ENCODE results near the gene CDHR3. TPM values are rescaled to one million over a fixed set of nuclear protein-coding genes. Genes with fewer than 3 reads are reported as not detected.

Gene CDHR3
- total and polyA plus RNA-seq, 9 of the 15 experiments (the other 6 are each of a cell fraction or from before 2014, with no cell fraction given) = 0.03 to 0.66 (median 0.24) TPM; not detected in 1

DNA sequence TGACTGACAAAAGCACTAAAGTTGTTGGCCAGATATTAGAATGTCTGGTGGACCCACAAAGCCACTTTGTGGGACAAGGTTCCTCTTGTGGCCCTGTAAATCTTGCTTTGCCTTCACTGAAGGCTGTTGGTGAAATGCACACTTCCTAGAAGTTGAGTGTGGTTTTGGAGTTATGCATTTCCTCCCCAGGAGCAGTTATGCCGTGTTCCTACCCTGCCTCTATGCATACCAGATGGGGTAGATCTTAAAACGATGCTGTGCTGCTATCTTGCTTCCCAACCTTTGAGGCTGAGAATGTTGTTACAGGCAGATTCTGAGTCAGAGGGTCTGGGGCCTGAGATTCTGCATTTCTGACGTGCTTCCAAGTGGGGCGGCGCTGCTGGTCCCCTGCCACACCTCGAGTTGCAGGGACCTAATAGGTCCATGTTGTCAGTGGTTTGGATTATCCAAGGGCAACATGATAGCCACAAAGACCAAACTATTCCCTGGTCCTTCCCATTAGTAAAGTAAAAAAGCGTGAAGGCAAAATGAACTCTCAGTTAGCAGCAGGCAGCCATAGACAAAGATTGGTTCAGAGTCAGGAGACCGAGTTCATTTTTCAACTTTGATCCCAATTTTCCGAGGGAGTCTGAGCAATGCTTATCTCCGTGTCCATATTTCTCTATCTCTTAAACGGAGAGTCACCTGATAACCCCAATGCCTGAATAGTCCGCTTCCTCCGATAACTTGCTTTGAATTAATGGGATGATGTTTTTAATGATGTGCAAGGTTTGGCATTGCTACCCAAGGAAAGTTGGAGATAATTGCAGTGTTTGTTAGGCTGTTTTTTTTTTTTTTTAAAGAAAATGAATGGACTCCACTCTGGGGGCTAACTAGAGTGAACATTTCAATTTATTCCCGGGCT is 55.8 kb downstream of the CDHR3 start (continued):
- TF ChIP-seq, protein P1, sequence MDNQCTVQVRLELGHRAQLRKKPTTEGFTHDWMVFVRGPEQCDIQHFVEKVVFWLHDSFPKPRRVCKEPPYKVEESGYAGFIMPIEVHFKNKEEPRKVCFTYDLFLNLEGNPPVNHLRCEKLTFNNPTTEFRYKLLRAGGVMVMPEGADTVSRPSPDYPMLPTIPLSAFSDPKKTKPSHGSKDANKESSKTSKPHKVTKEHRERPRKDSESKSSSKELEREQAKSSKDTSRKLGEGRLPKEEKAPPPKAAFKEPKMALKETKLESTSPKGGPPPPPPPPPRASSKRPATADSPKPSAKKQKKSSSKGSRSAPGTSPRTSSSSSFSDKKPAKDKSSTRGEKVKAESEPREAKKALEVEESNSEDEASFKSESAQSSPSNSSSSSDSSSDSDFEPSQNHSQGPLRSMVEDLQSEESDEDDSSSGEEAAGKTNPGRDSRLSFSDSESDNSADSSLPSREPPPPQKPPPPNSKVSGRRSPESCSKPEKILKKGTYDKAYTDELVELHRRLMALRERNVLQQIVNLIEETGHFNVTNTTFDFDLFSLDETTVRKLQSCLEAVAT (IDR thresholded peaks at IDR 0.05) = peak in 1 of 2 experiments; percentile 39; a peak in 1 of 4 replicates
- TF ChIP-seq FOXK1 (CRISPR knock-in tag; IDR thresholded peaks at IDR 0.05; ENCODE audit: borderline replicate concordance) (0 out of 2 replicates have a peak, but pooled peaks have one; percentile 26), NONO (IDR thresholded peaks at IDR 0.05; ENCODE audit: low read depth in 2 of 2, low read length in 1 of 2) (peak in 1 of 2 experiments; percentile 34; a peak in 1 of 4 replicates), KLF1 (tag; IDR thresholded peaks at IDR 0.05) (no peak), ZNF589 (CRISPR knock-in tag; IDR thresholded peaks at IDR 0.05; ENCODE audit: low read depth) (peak; percentile 96), ZBTB1 (CRISPR knock-in tag; IDR thresholded peaks at IDR 0.05; ENCODE audit: borderline replicate concordance, low read depth) (peak; percentile 33; the same call in 1 of the 2 replicates), ZNF354B (CRISPR knock-in tag; IDR thresholded peaks at IDR 0.05) (no peak), ETV5 (CRISPR knock-in tag; IDR thresholded peaks at IDR 0.05; ENCODE audit: low read depth) (peak; percentile 62; the same call in 1 of the 2 replicates), TCF7 (IDR thresholded peaks at IDR 0.05; ENCODE audit: borderline replicate concordance) (peak; percentile 90), THRAP3 (IDR thresholded peaks at IDR 0.05; ENCODE audit: borderline replicate concordance) (no peak), ELF4 (CRISPR knock-in tag; IDR thresholded peaks at IDR 0.05) (0 out of 2 replicates have a peak, but pooled peaks have one; percentile 37), CEBPB (tag; IDR thresholded peaks at IDR 0.05) (no peak), ZNF586 (CRISPR knock-in tag; conservative IDR thresholded peaks at IDR 0.05) (no peak), ZNF41 (CRISPR knock-in tag; conservative IDR thresholded peaks at IDR 0.05) (0 out of 2 replicates have a peak, but pooled peaks have one; percentile 10), CTBP1 (IDR thresholded peaks at IDR 0.05; ENCODE audit: borderline replicate concordance) (peak; percentile 92)
- TF ChIP-seq, protein P2, sequence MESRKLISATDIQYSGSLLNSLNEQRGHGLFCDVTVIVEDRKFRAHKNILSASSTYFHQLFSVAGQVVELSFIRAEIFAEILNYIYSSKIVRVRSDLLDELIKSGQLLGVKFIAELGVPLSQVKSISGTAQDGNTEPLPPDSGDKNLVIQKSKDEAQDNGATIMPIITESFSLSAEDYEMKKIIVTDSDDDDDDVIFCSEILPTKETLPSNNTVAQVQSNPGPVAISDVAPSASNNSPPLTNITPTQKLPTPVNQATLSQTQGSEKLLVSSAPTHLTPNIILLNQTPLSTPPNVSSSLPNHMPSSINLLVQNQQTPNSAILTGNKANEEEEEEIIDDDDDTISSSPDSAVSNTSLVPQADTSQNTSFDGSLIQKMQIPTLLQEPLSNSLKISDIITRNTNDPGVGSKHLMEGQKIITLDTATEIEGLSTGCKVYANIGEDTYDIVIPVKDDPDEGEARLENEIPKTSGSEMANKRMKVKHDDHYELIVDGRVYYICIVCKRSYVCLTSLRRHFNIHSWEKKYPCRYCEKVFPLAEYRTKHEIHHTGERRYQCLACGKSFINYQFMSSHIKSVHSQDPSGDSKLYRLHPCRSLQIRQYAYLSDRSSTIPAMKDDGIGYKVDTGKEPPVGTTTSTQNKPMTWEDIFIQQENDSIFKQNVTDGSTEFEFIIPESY (CRISPR knock-in tag; IDR thresholded peaks at IDR 0.05) = 0 out of 2 replicates have a peak, but pooled peaks have one; percentile 49
- TF ChIP-seq, protein P3, sequence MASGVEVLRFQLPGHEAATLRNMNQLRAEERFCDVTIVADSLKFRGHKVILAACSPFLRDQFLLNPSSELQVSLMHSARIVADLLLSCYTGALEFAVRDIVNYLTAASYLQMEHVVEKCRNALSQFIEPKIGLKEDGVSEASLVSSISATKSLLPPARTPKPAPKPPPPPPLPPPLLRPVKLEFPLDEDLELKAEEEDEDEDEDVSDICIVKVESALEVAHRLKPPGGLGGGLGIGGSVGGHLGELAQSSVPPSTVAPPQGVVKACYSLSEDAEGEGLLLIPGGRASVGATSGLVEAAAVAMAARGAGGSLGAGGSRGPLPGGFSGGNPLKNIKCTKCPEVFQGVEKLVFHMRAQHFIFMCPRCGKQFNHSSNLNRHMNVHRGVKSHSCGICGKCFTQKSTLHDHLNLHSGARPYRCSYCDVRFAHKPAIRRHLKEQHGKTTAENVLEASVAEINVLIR (CRISPR knock-in tag; IDR thresholded peaks at IDR 0.05) = peak; percentile 54
- TF ChIP-seq, protein P4, sequence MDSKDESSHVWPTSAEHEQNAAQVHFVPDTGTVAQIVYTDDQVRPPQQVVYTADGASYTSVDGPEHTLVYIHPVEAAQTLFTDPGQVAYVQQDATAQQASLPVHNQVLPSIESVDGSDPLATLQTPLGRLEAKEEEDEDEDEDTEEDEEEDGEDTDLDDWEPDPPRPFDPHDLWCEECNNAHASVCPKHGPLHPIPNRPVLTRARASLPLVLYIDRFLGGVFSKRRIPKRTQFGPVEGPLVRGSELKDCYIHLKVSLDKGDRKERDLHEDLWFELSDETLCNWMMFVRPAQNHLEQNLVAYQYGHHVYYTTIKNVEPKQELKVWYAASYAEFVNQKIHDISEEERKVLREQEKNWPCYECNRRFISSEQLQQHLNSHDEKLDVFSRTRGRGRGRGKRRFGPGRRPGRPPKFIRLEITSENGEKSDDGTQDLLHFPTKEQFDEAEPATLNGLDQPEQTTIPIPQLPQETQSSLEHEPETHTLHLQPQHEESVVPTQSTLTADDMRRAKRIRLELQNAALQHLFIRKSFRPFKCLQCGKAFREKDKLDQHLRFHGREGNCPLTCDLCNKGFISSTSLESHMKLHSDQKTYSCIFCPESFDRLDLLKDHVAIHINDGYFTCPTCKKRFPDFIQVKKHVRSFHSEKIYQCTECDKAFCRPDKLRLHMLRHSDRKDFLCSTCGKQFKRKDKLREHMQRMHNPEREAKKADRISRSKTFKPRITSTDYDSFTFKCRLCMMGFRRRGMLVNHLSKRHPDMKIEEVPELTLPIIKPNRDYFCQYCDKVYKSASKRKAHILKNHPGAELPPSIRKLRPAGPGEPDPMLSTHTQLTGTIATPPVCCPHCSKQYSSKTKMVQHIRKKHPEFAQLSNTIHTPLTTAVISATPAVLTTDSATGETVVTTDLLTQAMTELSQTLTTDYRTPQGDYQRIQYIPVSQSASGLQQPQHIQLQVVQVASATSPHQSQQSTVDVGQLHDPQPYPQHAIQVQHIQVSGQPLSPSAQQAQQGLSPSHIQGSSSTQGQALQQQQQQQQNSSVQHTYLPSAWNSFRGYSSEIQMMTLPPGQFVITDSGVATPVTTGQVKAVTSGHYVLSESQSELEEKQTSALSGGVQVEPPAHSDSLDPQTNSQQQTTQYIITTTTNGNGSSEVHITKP (IDR thresholded peaks at IDR 0.05; ENCODE audit: partially characterized antibody) = peak; percentile 74

All from K562 (cell line).